Measurements from ENCODE around the gene PRPF19.

DNA sequence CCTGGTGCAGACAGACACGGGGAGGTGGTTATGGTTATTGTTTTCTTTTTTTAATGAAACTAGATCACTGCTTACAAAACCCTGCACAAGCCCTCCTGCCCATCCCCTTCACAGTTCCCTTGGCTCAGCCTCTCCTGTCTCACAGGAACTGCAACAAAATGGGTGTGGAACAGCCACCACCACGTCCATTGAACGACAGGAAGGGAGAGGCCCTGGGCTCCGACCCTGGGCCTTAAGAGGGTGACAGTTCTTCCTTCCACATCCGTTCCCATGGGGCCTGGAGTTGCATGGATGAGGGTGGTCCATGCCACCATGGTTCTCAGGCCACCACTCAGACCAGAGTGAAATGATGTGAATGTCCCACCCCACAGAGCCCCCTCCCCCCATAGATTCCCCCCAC is 15.7 kb downstream of the PRPF19 start:
- TF ChIP-seq, protein P1, sequence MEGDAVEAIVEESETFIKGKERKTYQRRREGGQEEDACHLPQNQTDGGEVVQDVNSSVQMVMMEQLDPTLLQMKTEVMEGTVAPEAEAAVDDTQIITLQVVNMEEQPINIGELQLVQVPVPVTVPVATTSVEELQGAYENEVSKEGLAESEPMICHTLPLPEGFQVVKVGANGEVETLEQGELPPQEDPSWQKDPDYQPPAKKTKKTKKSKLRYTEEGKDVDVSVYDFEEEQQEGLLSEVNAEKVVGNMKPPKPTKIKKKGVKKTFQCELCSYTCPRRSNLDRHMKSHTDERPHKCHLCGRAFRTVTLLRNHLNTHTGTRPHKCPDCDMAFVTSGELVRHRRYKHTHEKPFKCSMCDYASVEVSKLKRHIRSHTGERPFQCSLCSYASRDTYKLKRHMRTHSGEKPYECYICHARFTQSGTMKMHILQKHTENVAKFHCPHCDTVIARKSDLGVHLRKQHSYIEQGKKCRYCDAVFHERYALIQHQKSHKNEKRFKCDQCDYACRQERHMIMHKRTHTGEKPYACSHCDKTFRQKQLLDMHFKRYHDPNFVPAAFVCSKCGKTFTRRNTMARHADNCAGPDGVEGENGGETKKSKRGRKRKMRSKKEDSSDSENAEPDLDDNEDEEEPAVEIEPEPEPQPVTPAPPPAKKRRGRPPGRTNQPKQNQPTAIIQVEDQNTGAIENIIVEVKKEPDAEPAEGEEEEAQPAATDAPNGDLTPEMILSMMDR (IDR thresholded peaks at IDR 0.05) = no peak
- no peak for TF ChIP-seq ZFX (IDR thresholded peaks at IDR 0.05; ENCODE audit: borderline replicate concordance)
